Measurements from ENCODE around the gene NNAT.

Gene NNAT

GRCh38 chr20:37519508-37520418, 1.3 kb upstream of the NNAT start:
- TF ChIP-seq CTCF (IDR thresholded peaks at IDR 0.05; ENCODE audit: low read depth, low read length) = no peak
- DNase-seq (ENCODE audit: extremely low read depth, low read depth) = no peak

- DNase-seq (ENCODE audit: extremely low read depth, low read depth) = no peak
- TF ChIP-seq CTCF (IDR thresholded peaks at IDR 0.05; ENCODE audit: low read depth, low read length) = no peak
These were observed 563 bp upstream of the NNAT start for GRCh38 chr20:37520419-37520955.

GRCh38 chr20:37522260-37523011, 1.4 kb downstream of the NNAT start:
- TF ChIP-seq CTCF (IDR thresholded peaks at IDR 0.05; ENCODE audit: low read depth, low read length) = no peak

GRCh38 chr20:37523012-37523391, 2.0 kb downstream of the NNAT start:
- TF ChIP-seq CTCF (IDR thresholded peaks at IDR 0.05; ENCODE audit: low read depth, low read length) = no peak

More at GRCh38 chr20:37522260-37523011, 1.4 kb downstream of the NNAT start:
- no peak for DNase-seq (ENCODE audit: extremely low read depth, low read depth)

DNA sequence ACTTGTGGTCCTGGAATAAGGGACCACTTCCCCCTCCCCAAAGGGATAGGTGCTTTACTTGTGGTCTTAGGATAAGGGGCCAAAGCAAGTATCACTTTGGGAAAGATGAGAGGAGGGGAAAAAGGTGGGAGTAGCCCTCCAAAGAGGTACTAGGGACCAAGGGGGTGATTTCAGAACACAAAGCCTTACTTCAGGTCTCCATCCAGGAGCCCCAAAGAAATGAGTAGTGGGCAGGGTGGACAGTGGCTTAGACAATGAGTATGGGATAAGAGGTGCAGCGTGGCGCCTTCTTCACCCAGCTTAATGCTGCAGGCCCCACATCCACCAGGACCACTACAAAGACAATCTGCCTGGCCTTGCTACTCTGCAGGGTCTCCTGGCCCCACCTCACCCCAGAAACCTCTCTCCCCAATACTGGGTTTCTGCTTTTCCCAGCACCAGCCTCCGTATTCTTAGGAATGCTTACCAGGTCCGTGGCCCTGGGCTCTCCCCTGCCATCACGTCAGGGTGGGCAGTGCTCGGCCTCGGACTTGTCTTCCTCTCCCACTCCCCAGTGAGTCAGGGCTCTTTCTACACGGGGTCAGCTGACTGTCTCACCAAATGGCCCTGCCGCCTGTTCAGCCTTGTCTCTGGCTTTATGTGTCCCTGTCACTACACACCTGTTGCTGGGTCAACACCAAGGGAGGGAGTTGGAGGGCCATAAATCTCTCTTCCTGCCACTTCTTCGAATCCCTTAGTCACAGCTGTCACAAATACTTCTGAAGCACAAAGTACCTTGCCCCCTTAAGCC, 3.1 kb downstream of the NNAT start:
- no peak for DNase-seq (ENCODE audit: extremely low read depth, low read depth)
- TF ChIP-seq CTCF (IDR thresholded peaks at IDR 0.05; ENCODE audit: low read depth, low read length) = no peak

More at GRCh38 chr20:37523012-37523391, 2.0 kb downstream of the NNAT start:
- no peak for DNase-seq (ENCODE audit: extremely low read depth, low read depth)

- DNase-seq (ENCODE audit: extremely low read depth, low read depth) = no peak
- no peak for TF ChIP-seq CTCF (IDR thresholded peaks at IDR 0.05; ENCODE audit: low read depth, low read length)
These were observed 4.0 kb downstream of the NNAT start for GRCh38 chr20:37524859-37525708.
